MV-4-11 (cell line): ENCODE measurements around the gene PCDHB3.
"Not testable (repeated sequence)": the region's sequence is repeated elsewhere in the genome, so short reads cannot be mapped to it uniquely, and the experiment has no call there.

Source experiments
- DNase-seq: peaks from one replicate; lab custom pipeline; 2025; lab: John Stamatoyannopoulos, UW

Gene PCDHB3

GRCh38 chr5:141135718-141136266 is 35.5 kb downstream of the PCDHB3 start:
- DNase-seq: no peak

GRCh38 chr5:141137346-141137745 is 37.1 kb downstream of the PCDHB3 start:
- DNase-seq: not testable (repeated sequence)

GRCh38 chr5:141149812-141150211 is 49.5 kb downstream of the PCDHB3 start, which contains the start of gene PCDHB6:
Gene PCDHB6 (plus strand): TSS chr5:141150057. CDS start chr5:141150258, 201 bp downstream.
- DNase-seq: peak; percentile 3

- DNase-seq: no peak
These were observed 50.1 kb downstream of the PCDHB3 start for GRCh38 chr5:141150224-141150992.

GRCh38 chr5:141150993-141151325 is 50.7 kb downstream of the PCDHB3 start:
- DNase-seq: no peak

- not testable (repeated sequence) for DNase-seq
These were observed 51.4 kb downstream of the PCDHB3 start for GRCh38 chr5:141151632-141152031.

GRCh38 chr5:141152096-141152495 is 51.8 kb downstream of the PCDHB3 start:
- not testable (repeated sequence) for DNase-seq
